ENCODE results near the gene GMCL1. TPM values are rescaled to one million over a fixed set of nuclear protein-coding genes. Genes with fewer than 3 reads are reported as not detected.

Gene GMCL1
- total and polyA plus RNA-seq, 2 of the 13 experiments (the other 11 are each of a cell fraction or from before 2014, with no cell fraction given) = 18.7 to 24.0 TPM

GRCh38 chr2:69926849-69927515 lies 97.5 kb downstream of the GMCL1 start (continued):
- TF ChIP-seq ZNF770 (CRISPR knock-in tag; IDR thresholded peaks at IDR 0.05) (no peak), FOXJ3 (CRISPR knock-in tag; IDR thresholded peaks at IDR 0.05; ENCODE audit: borderline replicate concordance) (no peak; the same call in 1 of the 2 replicates), KDM2A (CRISPR knock-in tag; IDR thresholded peaks at IDR 0.05; ENCODE audit: borderline replicate concordance, low read depth) (no peak), ZNF180 (CRISPR knock-in tag; IDR thresholded peaks at IDR 0.05; ENCODE audit: borderline replicate concordance, low read depth) (no peak), ZNF3 (CRISPR knock-in tag; IDR thresholded peaks at IDR 0.05) (no peak), MLLT10 (CRISPR knock-in tag; IDR thresholded peaks at IDR 0.05) (no peak), TFE3 (CRISPR knock-in tag; IDR thresholded peaks at IDR 0.05) (no peak), HMGXB4 (CRISPR knock-in tag; IDR thresholded peaks at IDR 0.05; ENCODE audit: borderline replicate concordance in 1 of 2, low read depth in 1 of 2) (no peak), ELK4 (CRISPR knock-in tag; IDR thresholded peaks at IDR 0.05; ENCODE audit: borderline replicate concordance) (no peak), DNMT1 (CRISPR knock-in tag; IDR thresholded peaks at IDR 0.05) (no peak), REL (CRISPR knock-in tag; conservative IDR thresholded peaks at IDR 0.05) (no peak), ZNF335 (CRISPR knock-in tag; IDR thresholded peaks at IDR 0.05) (0 out of 2 replicates have a peak, but pooled peaks have one; percentile 63), ZNF136 (CRISPR knock-in tag; IDR thresholded peaks at IDR 0.05; ENCODE audit: low read depth) (no peak), ZNF589 (CRISPR knock-in tag; conservative IDR thresholded peaks at IDR 0.05) (no peak), RNF2 (conservative IDR thresholded peaks at IDR 0.05; ENCODE audit: low read depth) (no peak), NFYC (CRISPR knock-in tag; IDR thresholded peaks at IDR 0.05) (no peak), ETV6 (CRISPR knock-in tag; conservative IDR thresholded peaks at IDR 0.05) (no peak), HOXA3 (CRISPR knock-in tag; IDR thresholded peaks at IDR 0.05) (no peak), TRAFD1 (CRISPR knock-in tag; IDR thresholded peaks at IDR 0.05; ENCODE audit: borderline replicate concordance) (no peak), MAF1 (CRISPR knock-in tag; IDR thresholded peaks at IDR 0.05; ENCODE audit: borderline replicate concordance) (no peak), ZNF367 (CRISPR knock-in tag; IDR thresholded peaks at IDR 0.05; ENCODE audit: borderline replicate concordance) (no peak), SIX4 (CRISPR knock-in tag; IDR thresholded peaks at IDR 0.05) (no peak; the same call in 1 of the 2 replicates)
